SK-N-SH treated with all-trans-retinoic acid at 6 μM for 48 hours (cell line): ENCODE measurements around the gene ZNF488.

Experiments
- CREB5 ChIP-seq: fragments of 250-450 bp; sonication (Bioruptor Pico); IDR thresholded peaks from 2 replicates; pipeline ENCODE4 v1.5.1; 2020; ENCODE audit warnings: low read depth, mild to moderate bottlenecking, moderate library complexity
- ZFP30 ChIP-seq: fragments of 450-650 bp; formaldehyde crosslinking; IDR thresholded peaks from 2 replicates; pipeline ENCODE4 v1.5.0; 2022; ENCODE audit warnings: mild to moderate bottlenecking, moderate library complexity
- ZNF8 ChIP-seq: fragments of 450-650 bp; formaldehyde crosslinking; IDR thresholded peaks from 2 replicates; pipeline ENCODE4 v1.5.0; 2020; ENCODE audit warnings: mild to moderate bottlenecking, moderate library complexity
- TF ChIP-seq, protein P1 (sequence below): fragments of 250-450 bp; sonication (Bioruptor Pico); IDR thresholded peaks from 2 replicates; pipeline ENCODE4 v1.5.1; 2021; ENCODE audit warnings: mild to moderate bottlenecking, moderate library complexity

GRCh38 chr10:47381103-47381395, 3.0 kb downstream of the ZNF488 start:
- TF ChIP-seq CREB5 (CRISPR knock-in tag) (no peak), ZFP30 (CRISPR knock-in tag) (no peak), ZNF8 (CRISPR knock-in tag) (no peak)
- TF ChIP-seq, protein P1, sequence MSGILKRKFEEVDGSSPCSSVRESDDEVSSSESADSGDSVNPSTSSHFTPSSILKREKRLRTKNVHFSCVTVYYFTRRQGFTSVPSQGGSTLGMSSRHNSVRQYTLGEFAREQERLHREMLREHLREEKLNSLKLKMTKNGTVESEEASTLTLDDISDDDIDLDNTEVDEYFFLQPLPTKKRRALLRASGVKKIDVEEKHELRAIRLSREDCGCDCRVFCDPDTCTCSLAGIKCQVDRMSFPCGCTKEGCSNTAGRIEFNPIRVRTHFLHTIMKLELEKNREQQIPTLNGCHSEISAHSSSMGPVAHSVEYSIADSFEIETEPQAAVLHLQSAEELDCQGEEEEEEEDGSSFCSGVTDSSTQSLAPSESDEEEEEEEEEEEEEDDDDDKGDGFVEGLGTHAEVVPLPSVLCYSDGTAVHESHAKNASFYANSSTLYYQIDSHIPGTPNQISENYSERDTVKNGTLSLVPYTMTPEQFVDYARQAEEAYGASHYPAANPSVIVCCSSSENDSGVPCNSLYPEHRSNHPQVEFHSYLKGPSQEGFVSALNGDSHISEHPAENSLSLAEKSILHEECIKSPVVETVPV (CRISPR knock-in tag), result no peak
